ENCODE data around the gene SLC6A20.
"Not testable (repeated sequence)": the region's sequence is repeated elsewhere in the genome, so short reads cannot be mapped to it uniquely, and the experiment has no call there.

The SLC6A20 gene

DNA sequence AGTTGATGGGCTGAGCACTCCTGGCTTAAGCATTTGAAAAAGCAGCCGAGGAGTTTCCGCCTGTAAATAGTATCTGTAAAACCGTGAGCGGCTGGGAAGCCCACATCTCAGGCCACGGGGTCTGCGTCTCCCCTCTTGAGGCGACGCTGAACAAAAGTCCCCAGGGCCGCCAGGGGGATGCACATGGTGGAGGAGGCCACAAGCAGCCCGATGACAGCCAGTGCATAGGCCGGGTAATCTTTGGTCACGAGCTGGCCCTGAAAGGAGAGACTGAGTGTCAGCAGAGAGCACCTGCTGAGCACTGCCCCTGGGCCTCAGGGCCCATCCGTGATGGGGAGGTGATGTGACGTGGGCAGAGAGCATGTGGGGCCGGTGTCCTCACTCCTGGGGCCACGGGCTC, 37.5 kb downstream of the SLC6A20 start:
- DNase-seq (ENCODE audit: low read depth) = no peak

DNA sequence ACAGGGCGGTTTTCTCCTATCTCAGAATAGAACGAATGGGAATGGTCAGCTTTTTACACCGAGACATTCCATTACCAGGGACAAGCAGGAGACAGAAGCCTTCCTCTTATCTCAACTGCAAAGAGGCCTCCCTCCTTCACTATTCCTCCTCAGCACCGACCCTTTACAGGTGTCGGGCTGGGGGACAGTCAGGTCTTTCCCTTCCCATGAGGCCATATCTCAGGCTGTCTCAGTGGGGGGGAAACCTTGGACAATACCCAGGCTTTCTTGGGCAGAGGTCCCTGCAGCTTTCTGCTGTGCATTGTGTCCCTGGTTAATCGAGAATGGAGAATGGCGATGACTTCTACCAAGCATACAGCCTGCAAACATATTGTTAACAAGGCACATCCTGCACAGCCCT, 39.2 kb downstream of the SLC6A20 start:
- DNase-seq (ENCODE audit: low read depth) = not testable (repeated sequence)

DNA sequence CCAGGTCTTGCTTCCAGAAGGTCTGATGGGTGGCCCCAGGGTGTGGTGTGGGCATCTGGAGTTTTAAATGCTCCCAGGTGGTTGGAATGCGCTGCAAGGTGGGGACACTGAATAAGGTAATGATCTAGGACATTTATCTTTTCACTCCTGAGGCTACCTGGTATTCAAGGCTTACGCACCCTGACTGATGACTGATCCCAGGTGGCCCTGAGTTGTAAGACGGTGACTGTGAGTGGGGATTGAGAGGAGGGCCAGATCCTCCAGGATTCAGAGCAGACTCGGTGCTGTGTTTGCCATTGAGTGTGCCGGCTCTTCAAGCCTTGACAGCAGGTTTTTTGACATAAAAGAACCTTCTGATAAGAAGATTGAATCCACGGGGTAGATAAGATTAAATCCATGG, 40.3 kb downstream of the SLC6A20 start:
- no peak for DNase-seq (ENCODE audit: low read depth)

DNA sequence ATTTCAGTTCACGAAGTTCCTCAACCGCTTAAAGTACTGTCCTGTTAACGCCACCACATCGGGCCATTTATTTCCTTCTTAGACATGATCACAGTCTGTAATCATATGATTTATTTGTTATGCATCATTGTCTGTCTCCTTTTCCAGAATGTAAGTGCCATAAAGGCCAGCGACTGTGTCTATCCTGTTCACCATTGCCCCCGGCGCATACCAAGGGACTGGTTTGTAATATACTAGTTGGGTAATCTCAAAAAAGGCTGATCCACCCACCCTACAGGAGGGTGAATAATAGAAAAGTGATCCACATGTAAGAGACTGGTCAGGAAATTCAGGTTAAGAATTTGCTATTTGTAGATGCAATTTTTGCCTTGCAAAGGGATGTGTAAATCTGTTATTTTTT, 41.9 kb downstream of the SLC6A20 start:
- no peak for DNase-seq (ENCODE audit: low read depth)

DNA sequence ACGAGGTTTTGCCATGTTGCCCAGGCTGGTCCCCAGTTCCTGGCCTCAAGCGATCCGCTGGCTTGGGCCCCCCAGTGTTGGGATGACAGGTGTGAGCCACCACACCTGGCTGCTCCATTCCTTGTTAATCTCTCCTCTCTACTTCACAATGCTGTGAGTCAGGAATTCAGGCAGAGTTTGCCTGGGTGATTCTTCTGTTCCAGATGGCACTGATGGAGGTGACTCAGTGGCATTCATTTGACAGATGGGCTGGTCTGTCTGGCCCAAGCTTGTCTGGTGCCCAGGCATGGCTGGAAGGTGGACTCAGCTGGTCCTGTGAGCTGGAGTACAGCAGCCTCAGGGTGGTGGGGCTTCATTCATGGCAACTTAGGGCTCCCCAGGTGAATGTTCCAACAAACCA, 43.2 kb downstream of the SLC6A20 start:
- no peak for DNase-seq (ENCODE audit: low read depth)

DNA sequence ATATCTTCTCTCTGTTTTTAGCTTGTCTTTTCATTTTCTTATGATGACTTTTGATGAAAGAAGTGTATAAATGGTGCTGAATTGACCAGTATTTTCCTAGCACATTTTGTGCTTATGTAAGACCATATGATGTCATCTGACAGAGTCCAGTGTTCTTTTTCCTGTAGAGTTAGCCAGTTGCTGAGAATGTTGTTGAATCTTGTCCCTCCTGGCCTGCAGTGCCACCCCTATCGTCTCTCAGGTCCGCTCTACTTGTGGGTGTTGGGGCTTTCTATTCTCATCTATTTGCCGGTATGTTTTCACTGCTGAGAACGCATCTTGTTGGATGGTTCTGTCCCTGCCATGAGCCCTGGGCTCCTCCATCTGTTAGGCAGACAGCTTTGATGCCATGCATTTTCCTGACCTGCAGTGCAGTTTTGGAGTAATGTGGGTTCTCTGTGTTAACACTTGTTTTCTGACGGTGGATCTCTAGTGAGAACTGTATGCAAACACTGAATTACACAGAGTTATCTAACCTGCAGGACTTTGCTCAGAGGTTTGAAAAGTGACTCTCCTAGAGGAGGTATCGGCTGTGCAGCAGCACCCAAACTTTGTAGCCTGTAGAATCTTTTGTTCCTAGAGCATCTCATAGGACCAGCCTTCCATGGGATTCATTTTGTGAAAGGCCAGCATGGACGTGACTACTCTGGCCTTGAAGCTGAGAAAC, 44.6 kb downstream of the SLC6A20 start:
- no peak for DNase-seq (ENCODE audit: low read depth)

DNA sequence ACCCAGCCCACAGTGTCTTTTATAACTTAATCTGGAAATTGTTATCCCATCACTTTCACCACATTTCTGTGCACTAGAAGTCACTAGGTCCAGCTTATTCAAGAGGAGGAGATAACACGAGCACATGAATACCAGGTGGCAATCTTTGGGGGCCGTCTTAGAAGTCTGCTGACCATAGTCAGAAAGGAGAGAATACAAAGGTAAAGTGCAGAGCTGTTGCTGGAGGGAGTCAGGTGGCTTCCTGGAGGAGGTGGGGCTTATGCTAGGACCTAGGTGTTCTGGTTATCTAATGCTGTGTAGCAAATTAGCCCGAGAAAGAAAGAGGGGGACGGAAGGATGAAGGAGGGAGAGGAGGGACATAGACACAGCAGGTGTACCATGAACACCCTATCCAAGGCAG, 46.5 kb downstream of the SLC6A20 start:
- DNase-seq (ENCODE audit: low read depth) = no peak

DNA sequence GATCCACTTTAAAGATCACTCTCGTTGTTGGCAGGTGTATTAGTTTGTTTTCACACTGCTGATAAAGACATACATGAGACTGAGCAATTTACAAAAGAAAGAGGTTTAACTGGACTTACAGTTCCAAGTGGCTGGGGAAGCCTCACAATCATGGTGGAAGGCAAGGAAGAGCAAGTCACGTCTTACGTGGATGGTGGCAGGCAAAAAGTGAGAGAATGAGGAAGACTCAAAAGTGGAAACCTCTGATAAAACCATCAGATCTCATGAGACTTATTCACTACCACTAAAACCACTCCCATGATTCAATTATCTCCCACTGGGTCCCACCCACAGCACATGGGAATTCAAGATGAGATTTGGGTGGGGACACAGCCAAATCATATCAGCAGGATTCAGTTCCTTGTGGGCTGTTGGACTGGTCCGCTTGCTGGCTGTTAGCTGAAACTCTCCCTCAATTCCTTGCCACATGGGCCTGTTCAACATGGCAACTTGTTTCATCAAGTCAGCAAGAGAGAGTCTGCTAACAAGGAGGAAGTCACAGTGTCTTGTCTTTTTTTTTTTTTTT, 47.2 kb downstream of the SLC6A20 start:
- not testable (repeated sequence) for DNase-seq (ENCODE audit: low read depth)

DNA sequence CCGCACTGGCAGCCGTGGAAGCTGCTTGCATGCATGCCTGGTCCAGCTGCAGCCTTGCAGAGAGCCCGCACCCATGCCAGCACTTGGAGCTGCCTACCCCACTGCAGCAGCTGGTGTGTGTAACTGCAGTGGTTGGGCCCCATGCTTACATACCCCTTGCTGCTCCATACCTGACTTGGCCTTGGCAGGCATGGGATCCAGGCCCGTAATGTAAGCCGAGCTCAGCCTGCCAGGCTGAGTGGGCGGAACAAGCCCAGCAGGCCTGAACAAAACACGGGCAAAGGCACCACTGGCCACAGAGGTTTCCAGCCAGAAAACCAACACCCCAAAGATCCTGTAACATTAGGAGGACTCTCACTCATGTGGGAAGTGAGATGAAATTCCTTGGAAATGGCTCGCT, 48.3 kb downstream of the SLC6A20 start:
- no peak for DNase-seq (ENCODE audit: low read depth)

DNA sequence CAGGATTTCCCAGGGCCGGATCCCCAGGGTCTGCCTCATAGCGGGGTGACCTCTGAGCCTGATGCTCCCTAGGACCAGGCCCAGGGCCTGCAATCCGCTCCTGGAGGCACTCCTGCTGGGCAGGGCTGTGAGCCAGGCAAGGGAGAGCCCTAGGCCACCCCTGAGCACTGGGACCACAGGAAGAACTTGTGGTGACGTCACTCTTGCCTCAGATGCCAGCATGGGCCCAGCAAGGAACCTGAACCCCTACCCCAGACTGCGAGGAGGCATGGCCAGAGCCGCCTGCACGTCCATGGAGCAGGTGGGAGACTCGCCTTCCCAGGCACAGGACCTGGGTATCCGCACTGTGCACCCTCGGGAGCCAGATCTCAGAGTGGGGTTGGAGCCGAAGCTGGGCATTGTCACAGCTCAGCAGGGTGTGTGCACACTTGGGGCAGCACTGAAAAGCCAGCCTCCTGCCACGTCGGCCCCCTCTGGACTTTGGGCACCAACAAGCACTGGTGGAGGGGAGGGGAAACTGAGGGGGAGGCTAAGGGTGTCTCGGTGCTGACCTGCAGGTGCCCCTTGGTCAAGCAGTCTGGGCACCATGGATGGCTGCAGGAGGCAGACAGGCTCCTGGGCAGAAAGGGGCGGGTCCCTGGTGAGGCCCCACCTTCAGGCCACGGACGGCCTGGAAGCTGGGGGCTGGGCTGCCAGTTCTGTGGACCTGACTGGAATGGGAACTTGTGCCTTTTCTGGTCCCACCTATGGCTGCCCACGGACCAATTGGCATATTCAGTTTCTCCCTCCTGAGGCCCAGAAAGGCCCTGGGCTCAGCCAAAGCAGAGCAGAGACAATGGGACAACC, 49.3 kb downstream of the SLC6A20 start:
- DNase-seq (ENCODE audit: low read depth) = no peak

DNA sequence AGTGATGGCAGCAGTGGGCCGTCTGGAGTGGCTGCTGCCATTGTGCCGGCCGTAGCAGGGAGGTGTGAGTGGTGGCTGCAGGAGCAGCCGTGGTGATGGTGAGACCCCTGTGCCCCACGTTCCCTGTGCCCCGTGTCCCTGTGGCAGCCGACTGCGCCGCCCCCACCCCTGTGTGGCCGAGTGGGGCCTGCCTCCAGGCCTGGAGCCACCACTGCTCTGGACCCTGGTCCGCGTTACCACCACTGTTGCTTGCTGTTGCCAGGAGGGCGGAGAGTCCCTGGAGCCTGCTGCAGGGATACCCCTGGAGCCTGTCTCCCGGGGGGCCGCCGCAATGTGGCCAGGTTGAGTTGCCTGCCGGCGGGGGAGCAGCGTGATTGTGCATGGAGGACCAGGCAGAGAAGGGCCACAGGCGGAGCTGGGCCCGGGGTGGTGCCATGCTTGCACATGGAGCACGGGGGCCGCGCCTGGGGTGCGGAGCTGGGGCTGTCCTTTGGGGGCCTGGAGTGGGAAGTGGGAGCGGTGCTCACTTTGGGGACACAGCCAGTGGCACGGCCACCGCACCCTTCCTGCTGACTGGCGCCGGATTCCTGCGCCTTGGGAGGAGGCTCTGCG, 50.1 kb downstream of the SLC6A20 start:
- DNase-seq (ENCODE audit: low read depth) = no peak

DNA sequence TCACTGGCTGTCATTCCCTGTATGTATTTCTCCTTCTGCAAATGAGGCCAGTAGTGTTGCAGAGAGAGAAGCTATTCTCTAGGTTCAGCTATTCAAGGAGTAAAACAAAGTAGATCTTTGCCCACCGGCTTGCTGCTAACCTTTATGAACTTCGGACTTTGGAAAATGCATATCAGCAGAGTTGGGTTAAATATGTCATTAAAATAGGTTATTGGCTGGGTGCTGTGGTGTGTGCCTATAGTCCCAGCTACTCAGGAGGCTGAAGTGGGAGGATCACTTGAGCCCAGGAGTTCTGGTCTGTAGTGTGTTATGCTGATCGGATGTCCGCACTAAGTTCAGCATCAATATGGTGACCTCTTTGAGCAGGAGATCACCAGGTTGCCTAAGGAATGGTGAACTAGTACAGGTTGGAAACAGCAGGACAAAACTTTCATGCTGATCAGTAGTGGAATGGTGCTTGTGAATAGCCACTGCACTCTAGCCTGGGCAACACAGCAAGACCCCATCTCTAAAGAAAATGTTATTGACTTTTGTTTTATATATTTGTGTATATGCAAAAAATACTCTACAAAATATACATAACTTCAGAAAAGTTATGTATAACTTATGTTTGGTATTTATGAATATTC, 53.8 kb downstream of the SLC6A20 start:
- DNase-seq (ENCODE audit: low read depth) = no peak

DNA sequence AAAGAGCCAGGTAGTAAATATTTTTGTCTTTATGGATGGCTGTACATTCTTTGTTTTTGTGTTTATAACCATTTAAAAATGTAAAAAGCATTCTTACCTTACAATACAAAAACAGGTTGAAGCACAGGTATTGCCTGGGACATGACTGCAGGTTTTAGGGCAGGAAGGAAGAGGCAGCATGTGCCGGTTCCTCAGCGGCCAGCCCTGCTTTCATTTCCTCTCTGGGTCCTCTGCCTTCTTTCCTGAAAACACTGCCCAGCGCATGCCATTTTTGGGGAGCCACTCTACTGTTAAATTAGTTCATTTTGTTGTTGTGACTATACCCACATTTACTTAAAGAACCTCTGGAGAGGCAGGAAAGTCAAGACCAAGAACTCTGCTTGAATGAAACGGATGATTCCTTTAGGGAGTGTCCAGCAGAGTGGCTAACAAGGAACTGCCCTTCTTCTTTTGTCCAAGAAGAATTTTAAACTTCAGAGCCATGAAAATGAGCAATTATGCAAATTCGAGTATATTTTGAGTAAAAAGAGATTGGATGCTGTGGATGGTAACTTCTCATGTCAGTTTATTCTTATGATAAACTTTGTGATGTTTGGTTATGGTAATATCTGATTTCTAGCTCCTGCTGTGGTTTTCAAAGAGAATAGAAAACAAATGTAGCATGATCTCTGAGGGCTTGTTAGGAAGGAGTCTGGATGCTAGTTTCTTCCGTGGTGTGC, 54.4 kb downstream of the SLC6A20 start:
- DNase-seq (ENCODE audit: low read depth) = no peak

DNA sequence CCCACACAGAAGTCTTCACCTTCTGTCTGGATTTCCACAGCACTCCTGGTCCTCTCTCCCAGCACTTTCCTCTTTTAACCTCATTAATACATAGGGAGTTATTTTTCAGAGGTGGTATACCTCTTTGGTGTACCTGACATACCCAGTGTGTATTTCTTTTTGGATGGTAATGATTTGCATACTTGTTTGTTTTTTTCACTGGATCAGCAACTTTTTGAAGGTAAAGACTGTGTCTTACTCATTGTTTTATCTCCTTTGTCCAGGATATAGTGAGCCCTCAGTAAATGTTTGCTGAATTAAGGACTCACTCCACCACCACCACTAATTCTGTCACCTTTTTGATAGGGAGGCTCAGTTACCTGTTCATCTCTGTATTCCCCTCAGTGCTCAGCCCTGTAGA, 55.1 kb downstream of the SLC6A20 start:
- DNase-seq (ENCODE audit: low read depth) = no peak

DNA sequence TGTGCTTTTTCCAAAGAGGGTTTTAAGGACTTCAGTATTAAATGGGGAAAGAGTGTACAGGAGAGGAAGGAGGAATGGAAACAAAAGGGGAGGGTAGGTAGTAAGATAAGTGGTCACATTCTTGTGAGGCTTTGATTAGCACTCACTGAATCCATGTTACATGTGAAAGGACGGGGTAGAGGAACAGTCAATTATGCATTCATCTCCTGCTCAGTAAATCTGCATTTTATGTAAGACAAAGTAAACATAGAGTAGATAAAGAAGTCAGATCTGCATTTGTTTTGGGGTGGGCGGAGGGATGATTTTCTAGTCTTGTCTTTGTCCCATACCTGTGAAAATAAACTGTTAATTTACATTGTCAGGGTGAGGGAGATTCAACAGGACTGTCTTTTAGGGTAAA, 56.3 kb downstream of the SLC6A20 start:
- no peak for DNase-seq (ENCODE audit: low read depth)

DNA sequence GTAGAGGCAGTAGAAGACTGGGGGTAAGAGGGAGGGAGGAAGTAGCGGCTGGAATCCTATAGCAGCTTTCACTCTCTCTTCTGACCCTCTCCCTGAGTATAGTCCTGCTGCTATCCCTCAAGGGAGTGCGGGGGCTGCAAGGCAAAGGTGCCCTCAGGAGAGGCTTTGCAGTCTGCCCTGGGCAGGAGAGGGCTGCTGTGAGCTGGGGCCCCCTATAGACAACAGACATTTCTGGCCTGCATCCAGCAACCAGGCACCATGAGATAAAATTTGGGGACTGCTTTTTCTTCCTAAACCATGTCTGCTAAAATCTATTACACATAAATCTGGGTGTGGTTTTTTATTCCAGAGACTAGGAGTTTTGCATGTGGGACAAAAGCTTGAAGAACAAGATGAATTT, 59.1 kb downstream of the SLC6A20 start:
- DNase-seq (ENCODE audit: low read depth) = no peak

DNA sequence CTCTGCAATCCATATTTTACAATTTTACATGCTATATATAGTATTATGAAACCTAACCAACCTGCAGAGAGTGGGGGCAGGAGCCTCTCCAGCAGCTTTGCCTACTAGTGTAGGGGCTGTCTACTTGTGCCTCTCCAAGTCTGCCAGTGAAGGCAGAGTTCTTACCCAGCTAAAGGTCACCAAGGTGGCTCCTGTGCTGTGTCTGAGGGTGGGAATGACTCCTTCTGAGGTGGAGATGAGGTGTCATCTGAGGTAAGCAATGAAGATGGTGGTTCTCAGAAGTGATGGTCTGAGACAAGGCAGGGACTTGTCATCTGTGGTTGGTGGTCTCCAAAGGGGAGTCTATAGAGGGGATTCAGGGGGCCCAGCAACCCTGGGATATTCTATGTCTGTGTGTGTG, 59.6 kb downstream of the SLC6A20 start:
- no peak for DNase-seq (ENCODE audit: low read depth)

DNA sequence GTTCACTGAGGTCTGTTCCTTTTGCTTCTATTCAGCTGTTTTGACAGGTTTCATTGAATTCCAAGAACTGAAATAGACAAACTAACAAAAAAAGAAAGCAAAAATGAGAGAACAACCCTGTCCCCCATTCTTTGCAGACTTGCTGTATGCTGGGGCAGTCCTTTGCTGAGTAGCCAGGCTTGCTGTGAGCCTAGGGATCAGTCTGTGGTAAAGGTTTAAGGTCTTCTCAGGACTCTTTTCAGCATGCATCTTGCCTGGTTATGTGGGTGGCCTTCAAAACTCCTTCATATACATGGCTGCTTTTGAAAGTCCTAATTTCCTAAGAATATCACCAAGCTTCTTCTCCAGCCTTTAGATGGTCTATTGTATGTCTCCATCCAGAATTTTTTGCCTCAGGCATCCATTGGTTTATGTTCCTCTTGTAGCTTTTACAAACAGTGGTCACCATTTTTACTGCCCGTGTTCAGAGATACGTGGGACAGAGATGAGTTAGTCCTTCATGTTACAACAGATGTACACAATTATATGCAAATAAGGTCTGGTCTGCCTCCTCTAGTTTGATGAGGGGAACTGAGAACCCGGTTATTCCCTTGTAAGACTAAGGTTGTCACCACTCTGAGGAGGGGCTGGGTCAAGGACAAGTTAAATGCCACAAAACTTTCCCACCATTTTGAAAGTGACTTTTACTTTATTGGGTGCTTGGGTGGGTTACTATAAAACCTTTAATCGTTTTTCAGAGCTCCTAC, 65.8 kb downstream of the SLC6A20 start:
- no peak for DNase-seq (ENCODE audit: low read depth)

DNA sequence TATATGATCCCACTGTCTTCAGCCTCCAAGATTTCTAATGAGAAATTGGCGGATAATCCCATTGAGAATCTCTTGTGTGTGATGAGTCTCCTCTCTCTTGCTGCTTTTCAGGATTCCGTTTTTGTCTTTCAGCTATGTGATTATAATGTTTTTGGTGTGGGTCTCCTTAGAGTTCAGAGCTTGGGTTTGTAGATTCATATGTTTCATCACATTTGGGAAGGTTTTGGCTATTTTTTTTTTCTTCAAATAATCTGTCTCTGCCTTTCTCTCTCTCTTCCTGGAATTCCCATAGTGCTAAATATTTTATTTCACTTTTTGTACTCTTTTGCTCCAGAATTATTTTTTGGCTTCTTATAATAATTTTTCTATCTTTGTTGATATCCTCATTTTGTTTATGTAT, 66.7 kb downstream of the SLC6A20 start:
- no peak for DNase-seq (ENCODE audit: low read depth)

DNA sequence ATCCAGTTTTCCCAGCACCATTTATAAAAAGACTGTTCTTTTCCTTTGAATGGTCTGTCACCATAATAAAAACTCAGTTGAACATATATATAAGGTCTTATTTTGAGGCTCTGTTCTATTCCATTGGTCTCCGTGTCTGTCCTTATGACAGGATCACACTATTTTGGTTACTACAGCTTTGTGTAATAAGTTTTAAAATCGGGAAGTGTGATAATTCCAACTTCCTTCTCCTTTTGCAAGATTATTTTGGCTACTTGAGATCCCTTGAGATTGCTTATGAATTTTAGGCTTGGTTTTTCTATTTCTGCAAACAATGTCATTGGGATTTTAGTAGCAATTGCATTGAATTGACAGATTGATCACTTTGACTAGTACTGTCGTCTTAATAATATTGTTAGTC, 71.4 kb downstream of the SLC6A20 start:
- no peak for DNase-seq (ENCODE audit: low read depth)

Data from HS-27A (cell line).